A549 (cell line): ENCODE results near the gene RPS6KA1. TPM values are rescaled to one million over a fixed set of nuclear protein-coding genes. Genes with fewer than 3 reads are reported as not detected.

ENCODE experiments used
- ATAC-seq, 2 experiments: fragments of 200-7000 bp in 1 of 2; fragments of >200 bp in 1 of 2; cut with Nextera tagmentation in 1 of 2; cut with Tn5 transposase in 1 of 2; 3 replicates each; pipeline versions ENCODE4 v1.8.0 to v1.9.1; 2018 to 2020; ENCODE audit warnings: mild to moderate bottlenecking in 1 of 2, moderate library complexity in 1 of 2
- CTCF ChIA-PET: fragments of 300-600 bp; sonication (Branson Sonifier 250); formaldehyde crosslinking; extraction: SDS; loops from one replicate; lab custom pipeline; 2021; ENCODE audit warnings: antibody characterized with exemption, inconsistent platforms; lab: Yijun Ruan, JAX
- POLR2A ChIA-PET: fragments of 350-600 bp; formaldehyde crosslinking; extraction: SDS; loops from one replicate; lab custom pipeline; 2021; ENCODE audit warnings: antibody characterized with exemption, inconsistent platforms; lab: Yijun Ruan, JAX
- DNase-seq, 2 experiments: peaks; one replicate each; pipeline versions ENCODE4 v3.0.0 to v3.0.0-alpha.2; 2011 to 2016; ENCODE audit warnings: low read depth in 1 of 2, low spot score in 1 of 2
- FAIRE-seq: peaks from 2 replicates; lab custom pipeline; 2011; peaks lifted over from hg19 to GRCh38; lab: Jason Lieb, UNC
- H3K27ac ChIP-seq, 2 experiments: fragments of >200 bp; sonication (Bioruptor Twin); formaldehyde crosslinking; 3 replicates each; pipeline ENCODE4 v1.5.1; 2016 to 2017
- H3K4me1 ChIP-seq: fragments of >200 bp; sonication (Bioruptor Twin); formaldehyde crosslinking; 3 replicates; pipeline ENCODE4 v1.6.1; 2016
- H3K4me2 ChIP-seq: fragments of >200 bp; sonication (Bioruptor Twin); formaldehyde crosslinking; 3 replicates; pipeline ENCODE4 v1.6.1; 2016
- H3K4me3 ChIP-seq: fragments of >200 bp; sonication (Bioruptor Twin); formaldehyde crosslinking; 3 replicates; pipeline ENCODE4 v1.5.1; 2016
- H3K9me3 ChIP-seq: fragments of >200 bp; sonication (Bioruptor Twin); formaldehyde crosslinking; 3 replicates; pipeline ENCODE4 v1.6.1; 2016
- BHLHE40 ChIP-seq: IDR thresholded peaks from 2 replicates; pipeline ENCODE4 v1.6.1; 2012; ENCODE audit warnings: low read depth, low read length, inconsistent platforms
- CEBPB ChIP-seq, 2 experiments: fragments of >200 bp in 1 of 2; sonication (Bioruptor Twin) in 1 of 2; formaldehyde crosslinking in 1 of 2; IDR thresholded peaks; 2 replicates each; pipeline ENCODE4 v1.6.1; 2012 to 2016
- CHD4 ChIP-seq: fragments of 200-600 bp; sonication (generic); IDR thresholded peaks from 2 replicates; pipeline ENCODE4 v1.6.1; 2016; ENCODE audit warnings: antibody characterized with exemption, mild to moderate bottlenecking, borderline replicate concordance
- EHF ChIP-seq: fragments of 250-450 bp; sonication (Bioruptor Pico); IDR thresholded peaks from 2 replicates; pipeline ENCODE4 v1.5.0; 2020; ENCODE audit warnings: mild to moderate bottlenecking
- EHMT2 ChIP-seq: fragments of 200-600 bp; sonication (generic); IDR thresholded peaks from 2 replicates; pipeline ENCODE4 v1.6.1; 2016; ENCODE audit warnings: antibody characterized with exemption, low read depth, mild to moderate bottlenecking, moderate library complexity
- ESRRA ChIP-seq: fragments of 150-350 bp; IDR thresholded peaks from 2 replicates; pipeline ENCODE4 v1.6.1; 2014; ENCODE audit warnings: mild to moderate bottlenecking, low read length, borderline replicate concordance
- FOSB ChIP-seq: fragments of 250-450 bp; sonication (Bioruptor Pico); IDR thresholded peaks from 2 replicates; pipeline ENCODE4 v1.5.0; 2020; ENCODE audit warnings: mild to moderate bottlenecking, moderate library complexity
- FOSL2 ChIP-seq, 2 experiments: fragments of 450-650 bp in 1 of 2; fragments of >200 bp in 1 of 2; sonication (Bioruptor Twin) in 1 of 2; formaldehyde crosslinking; IDR thresholded peaks; 2 replicates each; pipeline versions ENCODE4 v1.5.0 to v1.6.1; 2016 to 2020; ENCODE audit warnings: mild to moderate bottlenecking in 1 of 2, moderate library complexity in 1 of 2
- GATA3 ChIP-seq: IDR thresholded peaks from 2 replicates; pipeline ENCODE4 v1.6.1; 2012; ENCODE audit warnings: borderline replicate concordance
- HOXB13 ChIP-seq: fragments of 250-450 bp; sonication (Bioruptor Pico); IDR thresholded peaks from 2 replicates; pipeline ENCODE4 v1.5.0; 2020; ENCODE audit warnings: low read depth, mild to moderate bottlenecking, moderate library complexity
- HOXB5 ChIP-seq: fragments of 250-450 bp; sonication (Bioruptor Pico); IDR thresholded peaks from 2 replicates; pipeline ENCODE4 v1.5.0; 2020; ENCODE audit warnings: mild to moderate bottlenecking, moderate library complexity
- MAFK ChIP-seq: fragments of 450-650 bp; IDR thresholded peaks from 2 replicates; pipeline ENCODE4 v1.6.1; 2014; ENCODE audit not compliant: partially characterized antibody
- MAZ ChIP-seq: fragments of 150-350 bp; IDR thresholded peaks from 2 replicates; pipeline ENCODE4 v1.6.1; 2014; ENCODE audit warnings: antibody characterized with exemption, low read depth, low read length, borderline replicate concordance
- MYC ChIP-seq: IDR thresholded peaks from 2 replicates; pipeline ENCODE4 v1.6.1; 2012; ENCODE audit warnings: mild to moderate bottlenecking, inconsistent platforms, low read length, improper control_type of control experiment, borderline replicate concordance
- NFE2L2 ChIP-seq: fragments of 150-350 bp; conservative IDR thresholded peaks from 2 replicates; pipeline ENCODE4 v1.6.1; 2014; ENCODE audit warnings: low read length
- POLR2AphosphoS2 ChIP-seq: conservative IDR thresholded peaks from 2 replicates; pipeline ENCODE4 v1.6.1; 2012; ENCODE audit warnings: low read length, improper control_type of control experiment, inconsistent platforms
- RARB ChIP-seq: fragments of 250-450 bp; sonication (Bioruptor Pico); IDR thresholded peaks from 2 replicates; pipeline ENCODE4 v1.8.0; 2021; ENCODE audit warnings: mild to moderate bottlenecking, moderate library complexity
- SMC3 ChIP-seq: fragments of >200 bp; sonication (Bioruptor Twin); formaldehyde crosslinking; IDR thresholded peaks from 3 replicates; pipeline ENCODE4 v1.6.1; 2018; ENCODE audit warnings: inconsistent platforms
- TFCP2L1 ChIP-seq: fragments of 250-450 bp; sonication (Bioruptor Pico); IDR thresholded peaks from 2 replicates; pipeline ENCODE4 v1.5.0; 2021; ENCODE audit warnings: mild to moderate bottlenecking
- ZC3H11A ChIP-seq: fragments of 450-650 bp; IDR thresholded peaks from 2 replicates; pipeline ENCODE4 v1.6.1; 2014; ENCODE audit warnings: antibody characterized with exemption, mild to moderate bottlenecking
- ZFP36 ChIP-seq: fragments of 450-650 bp; IDR thresholded peaks from 2 replicates; pipeline ENCODE4 v1.6.1; 2014; ENCODE audit warnings: borderline replicate concordance; ENCODE audit not compliant: partially characterized antibody
- ZNF302 ChIP-seq: fragments of 250-450 bp; sonication (Bioruptor Pico); IDR thresholded peaks from 2 replicates; pipeline ENCODE4 v1.9.0; 2021; ENCODE audit warnings: inconsistent platforms, mild to moderate bottlenecking, moderate library complexity
- ZSCAN20 ChIP-seq: fragments of 250-450 bp; sonication (Bioruptor Pico); IDR thresholded peaks from 2 replicates; pipeline ENCODE4 v1.8.0; 2022; ENCODE audit warnings: mild to moderate bottlenecking, moderate library complexity
- WGBS: methylation state at CpG from one replicate; pipeline ENCODE4 v1.1.6; 2017; ENCODE audit errors: missing lambda C conversion rate; 5-methylcytosine and 5-hydroxymethylcytosine counted together
- polyA plus RNA-seq, 4 experiments: library from polyadenylated mRNA; depleted of rRNA in 3 of 4; stranded (reverse); fragments of >200 nt; fragmentation: RNase III in 1 of 4; extraction: RNeasy Plus Mini Kit Qiagen cat#74134 plus additional on column Dnase treatment in 1 of 4; gene quantifications; 2 replicates in 3 of 4; 3 replicates in 1 of 4; pipeline ENCODE4 v1.2.3, GENCODE V29; 2011 to 2017
- TF ChIP-seq, protein P1 (sequence below): IDR thresholded peaks from 2 replicates; pipeline ENCODE4 v1.6.1; 2012

The RPS6KA1 gene
- polyA plus RNA-seq, 2 of the 4 experiments (the other 2 are of a cell fraction), result 9.8 to 12.4 TPM

DNA sequence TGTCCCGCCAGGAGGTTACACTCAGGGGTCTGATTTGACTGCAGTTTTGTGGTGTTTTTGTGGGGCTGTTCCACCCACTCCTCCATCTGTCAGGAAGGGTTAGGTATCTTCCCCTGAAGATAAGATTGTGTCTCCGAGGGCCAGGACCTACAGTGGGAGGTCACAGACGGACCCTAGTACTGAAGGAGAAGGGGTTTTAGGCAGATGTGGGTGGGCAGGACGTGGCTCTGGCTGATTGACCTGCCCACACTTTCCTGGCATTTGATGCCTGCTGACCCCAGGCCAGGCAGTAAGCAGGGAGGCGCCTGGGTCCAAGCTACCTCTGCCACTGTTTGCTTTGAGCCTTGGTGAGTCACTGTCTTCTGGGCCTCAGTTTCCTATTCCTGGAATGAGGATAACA, 13.9 kb downstream of the RPS6KA1 start:
- 83% methylated on average over 5 of the region's 5 CpGs for whole genome bisulfite sequencing
- POLR2A ChIA-PET, result no interaction called here
- no peaks in the 10 kb centered on the region for H3K9me3 ChIP-seq

DNA sequence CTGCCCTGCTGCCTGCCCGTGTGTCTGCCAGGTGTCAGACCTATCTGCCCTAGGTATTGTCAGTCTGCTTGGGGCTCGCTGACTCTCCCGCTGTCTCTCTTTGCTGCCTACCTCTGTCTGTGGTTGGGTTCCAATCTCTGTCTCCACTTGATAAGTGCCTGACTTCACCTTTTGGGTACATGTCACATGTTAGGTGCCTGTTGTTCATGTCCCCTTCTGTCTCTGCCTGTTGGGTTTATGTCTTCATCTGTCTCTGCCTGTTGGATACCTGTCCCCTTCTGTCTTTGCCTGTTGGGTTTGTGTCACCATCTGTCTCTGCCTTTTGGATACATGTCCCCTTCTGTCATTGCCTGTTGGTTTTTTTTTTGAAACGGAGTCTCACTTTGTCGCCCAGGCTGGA, 14.6 kb downstream of the RPS6KA1 start:
- TF ChIP-seq EHMT2 (no peak), ZC3H11A (no peak), NFE2L2 (no peak), FOSL2 (IDR thresholded peaks at IDR 0.05) (no peak), FOSL2 (CRISPR knock-in tag; IDR thresholded peaks at IDR 0.05) (no peak), ESRRA (no peak), FOSB (CRISPR knock-in tag) (no peak), GATA3 (no peak), EHF (CRISPR knock-in tag) (no peak), MAFK (no peak), ZSCAN20 (CRISPR knock-in tag) (no peak), MYC (no peak), ZFP36 (no peak), RARB (no peak), ZNF302 (CRISPR knock-in tag) (no peak), MAZ (no peak), BHLHE40 (no peak), POLR2AphosphoS2 (no peak)
- WGBS, result 95% methylated on average over 5 of the region's 5 CpGs
- Histone ChIP-seq H3K27ac (no peak overlapping the region), H3K9me3 (no peaks in the 10 kb centered on the region), H3K4me3 (no peak overlapping the region), H3K4me1 (peaks cover 6% of the 10 kb centered on the region; the same call in 1 of the 3 replicates), H3K4me2 (no peak overlapping the region)
- DNase-seq (no peak), FAIRE-seq (no peak), ATAC-seq (no peak)
- POLR2A ChIA-PET, result no interaction called here
- CTCF ChIA-PET, result no interaction called here

More for the DNA sequence above, 13.9 kb downstream of the RPS6KA1 start:
- no peak for DNase-seq
- Histone ChIP-seq H3K4me3 (no peak overlapping the region), H3K4me1 (peaks cover 6% of the 10 kb centered on the region; the same call in 1 of the 3 replicates), H3K4me2 (no peak overlapping the region), H3K27ac (no peak overlapping the region)
- FAIRE-seq, result no peak
- TF ChIP-seq CEBPB (IDR thresholded peaks at IDR 0.05) (no peak), HOXB13 (CRISPR knock-in tag) (no peak), CHD4 (no peak), SMC3 (no peak), MYC (no peak), ZC3H11A (no peak)
- CTCF ChIA-PET, result no interaction called here
- ATAC-seq, result no peak

DNA sequence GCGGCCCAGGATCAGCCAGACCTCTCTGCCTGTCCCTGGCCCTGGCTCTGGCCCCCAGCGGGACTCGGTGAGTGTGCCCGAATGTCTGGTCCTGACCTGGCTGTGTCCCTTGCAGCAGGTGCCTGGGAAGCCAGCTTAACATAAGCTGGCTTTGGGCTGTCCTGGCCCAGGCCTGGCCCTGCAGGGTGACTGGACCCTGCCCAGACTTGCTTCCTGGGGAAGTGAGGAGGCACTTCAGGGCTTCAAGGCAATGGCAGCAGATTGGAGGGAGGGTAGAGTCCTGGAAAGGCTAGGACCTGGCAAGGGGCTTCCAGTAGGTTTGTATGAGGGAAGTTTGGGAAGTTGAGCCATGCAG, 16.4 kb downstream of the RPS6KA1 start:
- POLR2A ChIA-PET, result no interaction called here
- no peak overlapping the region for H3K27ac ChIP-seq
- H3K4me2 ChIP-seq, result no peak overlapping the region
- no peak overlapping the region for H3K4me3 ChIP-seq
- TF ChIP-seq HOXB13 (CRISPR knock-in tag), result no peak
- no peak for TF ChIP-seq HOXB5 (CRISPR knock-in tag)
- TF ChIP-seq TFCP2L1 (CRISPR knock-in tag), result no peak
- TF ChIP-seq NFE2L2, result no peak
- TF ChIP-seq, protein P1, sequence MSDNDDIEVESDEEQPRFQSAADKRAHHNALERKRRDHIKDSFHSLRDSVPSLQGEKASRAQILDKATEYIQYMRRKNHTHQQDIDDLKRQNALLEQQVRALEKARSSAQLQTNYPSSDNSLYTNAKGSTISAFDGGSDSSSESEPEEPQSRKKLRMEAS, result no peak
- no CpG with 5 or more reads among the region's 4 CpGs for WGBS
- CTCF ChIA-PET, result no interaction called here
- no peak for FAIRE-seq
- no peaks in the 10 kb centered on the region for H3K9me3 ChIP-seq
- H3K4me1 ChIP-seq, result peaks cover 6% of the 10 kb centered on the region; the same call in 1 of the 3 replicates
- DNase-seq, result no peak
- no peak for ATAC-seq
